CD14-positive monocyte (primary cell): ENCODE measurements around the gene MTA1. TPM values are rescaled to one million over a fixed set of nuclear protein-coding genes. Genes with fewer than 3 reads are reported as not detected.

Source experiments
- DNase-seq, 3 donors: peaks; one replicate each; pipeline ENCODE4 v3.0.0-alpha.2; 2011 to 2022
- H2AFZ ChIP-seq: 2 replicates; pipeline ENCODE4 v1.6.0; 2012; ENCODE audit warnings: mild to moderate bottlenecking, low read depth, low read length, inconsistent platforms; ENCODE audit not compliant: insufficient read depth, poor library complexity, severe bottlenecking
- H3K27ac ChIP-seq, 2 donors: 1 replicate in 1 of 2; 2 replicates in 1 of 2; pipeline ENCODE4 v1.5.1; 2012 to 2013; ENCODE audit warnings: low read length in 2 of 2, control low read depth in 1 of 2, inconsistent platforms in 1 of 2, low read depth in 1 of 2, mild to moderate bottlenecking in 1 of 2
- H3K27me3 ChIP-seq, 2 donors: one replicate each; pipeline versions ENCODE4 v1.6.0 to v1.6.1; 2011 to 2013; ENCODE audit warnings: low read length in 2 of 2; ENCODE audit not compliant: control insufficient read depth in 2 of 2, insufficient read depth in 2 of 2
- H3K36me3 ChIP-seq, 2 donors: replicated peaks in 1 of 2; 1 replicate in 1 of 2; 2 replicates in 1 of 2; pipeline versions ENCODE4 v1.5.1 to v1.6.1; 2012 to 2013; ENCODE audit warnings: low read length in 2 of 2, control low read depth in 1 of 2, inconsistent platforms in 1 of 2, mild to moderate bottlenecking in 1 of 2; ENCODE audit not compliant: insufficient read depth in 2 of 2, control insufficient read depth in 1 of 2
- H3K4me1 ChIP-seq, 2 donors: 1 replicate in 1 of 2; 2 replicates in 1 of 2; pipeline versions ENCODE4 v1.5.1 to v1.6.1; 2012 to 2013; ENCODE audit warnings: low read length in 2 of 2, control low read depth in 1 of 2, inconsistent platforms in 1 of 2, mild to moderate bottlenecking in 1 of 2, moderate library complexity in 1 of 2; ENCODE audit not compliant: insufficient read depth in 2 of 2, control insufficient read depth in 1 of 2
- H3K4me2 ChIP-seq: replicated peaks from 2 replicates; pipeline ENCODE3; 2012; ENCODE audit warnings: low read length, moderate library complexity, mild to moderate bottlenecking; ENCODE audit not compliant: poor library complexity, severe bottlenecking; ENCODE audit errors: extremely low read depth
- H3K4me3 ChIP-seq, 3 experiments: fragments of 200-600 bp in 1 of 3; sonication (generic) in 1 of 3; replicated peaks in 1 of 3; 1 replicate in 2 of 3; 2 replicates in 1 of 3; pipeline ENCODE4 v1.5.1; 2011 to 2013; ENCODE audit warnings: low read length in 3 of 3, mild to moderate bottlenecking in 3 of 3, control low read depth in 2 of 3, low read depth in 2 of 3, inconsistent platforms in 1 of 3, moderate library complexity in 1 of 3
- H3K79me2 ChIP-seq: 2 replicates; pipeline ENCODE4 v1.6.0; 2012; ENCODE audit warnings: mild to moderate bottlenecking, control low read depth, inconsistent platforms, low read length, moderate library complexity; ENCODE audit not compliant: insufficient read depth
- H3K9ac ChIP-seq: 2 replicates; pipeline ENCODE4 v1.6.0; 2017; ENCODE audit warnings: low read length, mild to moderate bottlenecking; ENCODE audit not compliant: insufficient read depth, poor library complexity, severe bottlenecking
- H3K9me3 ChIP-seq, 2 donors: replicated peaks in 1 of 2; 1 replicate in 1 of 2; 2 replicates in 1 of 2; pipeline versions ENCODE4 v1.5.1 to v1.6.1; 2012 to 2013; ENCODE audit warnings: low read length in 2 of 2, control low read depth in 1 of 2; ENCODE audit not compliant: control insufficient read depth in 1 of 2, insufficient read depth in 1 of 2
- H4K20me1 ChIP-seq: 2 replicates; pipeline ENCODE4 v1.6.0; 2012; ENCODE audit warnings: mild to moderate bottlenecking, low read length, control low read depth, moderate library complexity; ENCODE audit not compliant: insufficient read depth
- H3K27ac Mint-ChIP-seq, 7 donors: one replicate each; pipeline ENCODE4 v1.8.0; 2020; ENCODE audit warnings: mild to moderate bottlenecking in 7 of 7, mixed read lengths in 7 of 7, moderate library complexity in 6 of 7, inconsistent platforms in 2 of 7
- H3K27me3 Mint-ChIP-seq, 3 donors: one replicate each; pipeline ENCODE4 v1.8.0; 2021 to 2022; ENCODE audit warnings: low read depth in 3 of 3, mild to moderate bottlenecking in 3 of 3, mixed read lengths in 3 of 3, moderate library complexity in 3 of 3, inconsistent platforms in 1 of 3
- H3K36me3 Mint-ChIP-seq, 2 donors: one replicate each; pipeline ENCODE4 v1.8.0; 2020; ENCODE audit warnings: mixed read lengths in 2 of 2, inconsistent platforms in 1 of 2, mild to moderate bottlenecking in 1 of 2
- H3K4me1 Mint-ChIP-seq: one replicate; pipeline ENCODE4 v1.8.0; 2020; ENCODE audit warnings: mild to moderate bottlenecking, mixed read lengths
- H3K4me3 Mint-ChIP-seq, 2 donors: one replicate each; pipeline ENCODE4 v1.8.0; 2020; ENCODE audit warnings: mild to moderate bottlenecking in 2 of 2, mixed read lengths in 2 of 2, moderate library complexity in 1 of 2
- H3K9me3 Mint-ChIP-seq, 7 donors: one replicate each; pipeline ENCODE4 v1.8.0; 2020 to 2022; ENCODE audit warnings: mixed read lengths in 7 of 7, mild to moderate bottlenecking in 6 of 7, moderate library complexity in 6 of 7, inconsistent platforms in 2 of 7
- CTCF ChIP-seq: fragments of 200-600 bp; IDR thresholded peaks from one replicate; pipeline ENCODE4 v1.8.0; 2022; ENCODE audit warnings: antibody characterized with exemption, mild to moderate bottlenecking
- WGBS: methylation state at CpG from one replicate; pipeline ENCODE4 v1.1.5; 2013; ENCODE audit warnings: missing lambda C conversion rate; ENCODE audit not compliant: insufficient coverage; 5-methylcytosine and 5-hydroxymethylcytosine counted together
- intact Hi-C, 2 donors: fragments of 100-400 bp; cut with micrococcal nuclease; formaldehyde crosslinking; loops; one replicate each; pipeline versions ENCODE4 v1.15.0 to v1.15.1; 2023
- polyA plus RNA-seq, 3 donors: library from polyadenylated mRNA; depleted of rRNA in 1 of 3; unstranded in 2 of 3; stranded (reverse) in 1 of 3; fragments of 300-500 nt in 2 of 3; fragments of >200 nt in 1 of 3; fragmentation: Illumina TruSeq in 2 of 3; gene quantifications; 1 replicate in 2 of 3; 2 replicates in 1 of 3; pipeline ENCODE4 v1.2.3, GENCODE V29; 2012 to 2021

MTA1 gene
- polyA plus RNA-seq, 3 donors = 0.91 to 102 (median 2.0) TPM

GRCh38 chr14:105474483-105475268 lies 55.0 kb downstream of the MTA1 start, which contains the start of gene CRIP2:
TSS of gene CRIP2 (plus strand) at chr14:105474821. CDS start at chr14:105474863, 42 bp downstream.
- Mint-ChIP-seq H3K27me3 (peaks cover 40 to 64% (median 49%) of the 10 kb centered on the region in 3 donors), H3K36me3 (peaks cover 4 to 10% of the 10 kb centered on the region in 2 donors), H3K27ac (peak within 1 kb of the TSS in 1 of 7 donors; percentile 13), H3K4me3 (peak within 1 kb of the TSS; percentile 66 to 81), H3K9me3 (peaks cover 5 to 21% (median 9%) of the 10 kb centered on the region in 7 donors), H3K4me1 (peaks cover 16% of the 10 kb centered on the region)
- Histone ChIP-seq H3K36me3 (peaks cover 0 to 2% of the 10 kb centered on the region in 2 donors), H3K4me2 (peak within 1 kb of the TSS; percentile 82), H3K4me3 (peak within 1 kb of the TSS; percentile 22 to 73 (median 24)), H3K9me3 (peaks cover 9 to 27% of the 10 kb centered on the region in 2 donors), H3K79me2 (no peaks in the 10 kb centered on the region), H3K9ac (peak within 1 kb of the TSS; percentile 36), H3K27ac (no peak within 1 kb of the TSS), H3K27me3 (peaks cover 24 to 56% of the 10 kb centered on the region in 2 donors), H3K4me1 (peaks cover 17 to 33% of the 10 kb centered on the region in 2 donors), H4K20me1 (peaks cover 7% of the 10 kb centered on the region), H2AFZ (peak within 1 kb of the TSS; percentile 65)
- no peak for TF ChIP-seq CTCF
- under 1% methylated on average over 117 of the region's 118 CpGs for WGBS
- intact Hi-C loops = loop anchor here (2.0 to 5.0 kb wide), 2 partner anchors 14 to 87 kb away; no protein-coding TSS in a partner anchor
- DNase-seq = peak in 1 of 3 donors; percentile 26

GRCh38 chr14:105475269-105476096 lies 55.9 kb downstream of the MTA1 start:
- TF ChIP-seq CTCF = no peak
- peak overlapping the region in 1 of 3 experiments; percentile 67 for H3K4me3 ChIP-seq
- H3K9ac ChIP-seq = no peak overlapping the region
- Mint-ChIP-seq H3K27ac (peak overlapping the region in 1 of 7 donors; percentile 13), H3K27me3 (peaks cover 46 to 72% (median 57%) of the 10 kb centered on the region in 3 donors), H3K36me3 (peaks cover 0 to 4% of the 10 kb centered on the region in 2 donors), H3K9me3 (peaks cover 5 to 23% (median 13%) of the 10 kb centered on the region in 7 donors), H3K4me3 (peak overlapping the region; percentile 58 to 63), H3K4me1 (peaks cover 22% of the 10 kb centered on the region)
- peak overlapping the region; percentile 82 for H3K4me2 ChIP-seq
- H3K9me3 ChIP-seq = peaks cover 9 to 27% of the 10 kb centered on the region in 2 donors
- DNase-seq = no peak
- H3K4me1 ChIP-seq = peaks cover 20 to 37% of the 10 kb centered on the region in 2 donors
- 7% methylated on average over 43 of the region's 48 CpGs for whole genome bisulfite sequencing
- peaks cover 7% of the 10 kb centered on the region for H4K20me1 ChIP-seq
- H3K36me3 ChIP-seq = no peaks in the 10 kb centered on the region
- peak overlapping the region; percentile 65 for H2AFZ ChIP-seq
- no peak overlapping the region for H3K27ac ChIP-seq
- H3K79me2 ChIP-seq = no peaks in the 10 kb centered on the region
- peaks cover 26 to 65% of the 10 kb centered on the region in 2 donors for H3K27me3 ChIP-seq
- intact Hi-C loops = loop anchor here in 1 of 2 donors (2.0 kb wide), 1 partner anchor 13 kb away; no protein-coding TSS in a partner anchor
